ENCODE results near the gene SNX13.
A peak's percentile ranks its signal among the peaks of the same experiment; 100 is the strongest.

SNX13 gene

GRCh38 chr7:17931069-17931468 is 9.2 kb downstream of the SNX13 start:
- Histone ChIP-seq H2BK120ac (ENCODE audit: insufficient read depth, low read length, poor library complexity) (no peak overlapping the region), H4K91ac (ENCODE audit: low read depth, low read length) (no peak overlapping the region), H3K4me1 (ENCODE audit: control insufficient read depth in 1 of 2, insufficient read depth in 2 of 2, low read length in 2 of 2) (peaks cover 2 to 4% of the 10 kb centered on the region in 2 experiments), H3K79me1 (ENCODE audit: low read length) (no peaks in the 10 kb centered on the region), H3K14ac (ENCODE audit: low read length) (no peak overlapping the region), H3K4me2 (ENCODE audit: low read length) (no peak overlapping the region), H2AFZ (ENCODE audit: insufficient read depth, low read length, poor library complexity) (no peak overlapping the region), H3K23ac (ENCODE audit: low read length) (no peak overlapping the region), H3K18ac (ENCODE audit: low read length) (no peak overlapping the region), H2BK5ac (ENCODE audit: low read depth, low read length, poor library complexity) (no peak overlapping the region), H3K4ac (ENCODE audit: low read depth, low read length) (no peak overlapping the region), H3K36me3 (ENCODE audit: control insufficient read depth in 1 of 2, insufficient read depth in 2 of 2, low read length in 2 of 2) (peaks cover 0 to 1% of the 10 kb centered on the region in 2 experiments), H3K27me3 (ENCODE audit: insufficient read depth, low read length) (no peaks in the 10 kb centered on the region), H3K27ac (ENCODE audit: low read depth, low read length) (no peak overlapping the region), H2BK12ac (ENCODE audit: low read length) (no peak overlapping the region), H3K4me3 (ENCODE audit: low read depth, low read length) (no peak overlapping the region), H4K12ac (ENCODE audit: low read depth, low read length) (no peak overlapping the region), H3K9me3 (ENCODE audit: insufficient read depth, low read depth, low read length) (no peaks in the 10 kb centered on the region), H3K9ac (ENCODE audit: low read length) (no peak overlapping the region), H4K8ac (ENCODE audit: low read depth, low read length) (no peak overlapping the region), H3K79me2 (ENCODE audit: control insufficient read depth, insufficient read depth, low read length, poor library complexity) (peaks cover 5% of the 10 kb centered on the region), H2AK5ac (ENCODE audit: low read length) (no peak overlapping the region)
- no CpG with 5 or more reads among the region's 1 CpG for WGBS (ENCODE audit: extremely low coverage, insufficient coverage, insufficient read length)
- no peak for DNase-seq

- Histone ChIP-seq H3K27ac (ENCODE audit: low read depth, low read length) (no peak overlapping the region), H2BK12ac (ENCODE audit: low read length) (no peak overlapping the region), H3K14ac (ENCODE audit: low read length) (no peak overlapping the region), H2BK120ac (ENCODE audit: insufficient read depth, low read length, poor library complexity) (no peak overlapping the region), H3K18ac (ENCODE audit: low read length) (no peak overlapping the region), H3K36me3 (ENCODE audit: control insufficient read depth in 1 of 2, insufficient read depth in 2 of 2, low read length in 2 of 2) (peaks cover 0 to 1% of the 10 kb centered on the region in 2 experiments), H3K9me3 (ENCODE audit: insufficient read depth, low read depth, low read length) (no peaks in the 10 kb centered on the region), H3K4me3 (ENCODE audit: low read depth, low read length) (no peak overlapping the region), H3K23ac (ENCODE audit: low read length) (no peak overlapping the region), H3K27me3 (ENCODE audit: insufficient read depth, low read length) (no peaks in the 10 kb centered on the region), H4K12ac (ENCODE audit: low read depth, low read length) (no peak overlapping the region), H3K79me2 (ENCODE audit: control insufficient read depth, insufficient read depth, low read length, poor library complexity) (peaks cover 5% of the 10 kb centered on the region), H3K4ac (ENCODE audit: low read depth, low read length) (peak overlapping the region; percentile 97), H3K79me1 (ENCODE audit: low read length) (no peaks in the 10 kb centered on the region), H3K4me1 (ENCODE audit: control insufficient read depth in 1 of 2, insufficient read depth in 2 of 2, low read length in 2 of 2) (peaks cover 2 to 4% of the 10 kb centered on the region in 2 experiments), H4K91ac (ENCODE audit: low read depth, low read length) (no peak overlapping the region), H2BK5ac (ENCODE audit: low read depth, low read length, poor library complexity) (no peak overlapping the region), H3K4me2 (ENCODE audit: low read length) (no peak overlapping the region), H2AK5ac (ENCODE audit: low read length) (no peak overlapping the region), H3K9ac (ENCODE audit: low read length) (no peak overlapping the region), H2AFZ (ENCODE audit: insufficient read depth, low read length, poor library complexity) (no peak overlapping the region), H4K8ac (ENCODE audit: low read depth, low read length) (no peak overlapping the region)
- no CpG with 5 or more reads among the region's 2 CpGs for WGBS (ENCODE audit: extremely low coverage, insufficient coverage, insufficient read length)
- no peak for DNase-seq
Observed at GRCh38 chr7:17930546-17930945, 9.7 kb downstream of the SNX13 start.

GRCh38 chr7:17929647-17930395 is 10.5 kb downstream of the SNX13 start:
- Histone ChIP-seq H3K79me1 (ENCODE audit: low read length) (no peaks in the 10 kb centered on the region), H3K79me2 (ENCODE audit: control insufficient read depth, insufficient read depth, low read length, poor library complexity) (peaks cover 8% of the 10 kb centered on the region), H4K12ac (ENCODE audit: low read depth, low read length) (no peak overlapping the region), H2BK5ac (ENCODE audit: low read depth, low read length, poor library complexity) (no peak overlapping the region), H3K18ac (ENCODE audit: low read length) (no peak overlapping the region), H2AFZ (ENCODE audit: insufficient read depth, low read length, poor library complexity) (no peak overlapping the region), H2AK5ac (ENCODE audit: low read length) (no peak overlapping the region), H3K23ac (ENCODE audit: low read length) (no peak overlapping the region), H4K8ac (ENCODE audit: low read depth, low read length) (no peak overlapping the region), H3K9me3 (ENCODE audit: insufficient read depth, low read depth, low read length) (no peaks in the 10 kb centered on the region), H3K14ac (ENCODE audit: low read length) (no peak overlapping the region), H3K4me2 (ENCODE audit: low read length) (no peak overlapping the region), H3K4ac (ENCODE audit: low read depth, low read length) (no peak overlapping the region), H4K91ac (ENCODE audit: low read depth, low read length) (no peak overlapping the region), H3K9ac (ENCODE audit: low read length) (no peak overlapping the region), H3K36me3 (ENCODE audit: control insufficient read depth in 1 of 2, insufficient read depth in 2 of 2, low read length in 2 of 2) (peaks cover 0 to 1% of the 10 kb centered on the region in 2 experiments), H3K27ac (ENCODE audit: low read depth, low read length) (no peak overlapping the region), H2BK12ac (ENCODE audit: low read length) (no peak overlapping the region), H3K27me3 (ENCODE audit: insufficient read depth, low read length) (no peaks in the 10 kb centered on the region), H3K4me1 (ENCODE audit: control insufficient read depth in 1 of 2, insufficient read depth in 2 of 2, low read length in 2 of 2) (peaks cover 2 to 6% of the 10 kb centered on the region in 2 experiments), H2BK120ac (ENCODE audit: insufficient read depth, low read length, poor library complexity) (no peak overlapping the region), H3K4me3 (ENCODE audit: low read depth, low read length) (no peak overlapping the region)
- WGBS (ENCODE audit: extremely low coverage, insufficient coverage, insufficient read length): no CpG with 5 or more reads among the region's 5 CpGs
- no peak for DNase-seq

GRCh38 chr7:17928055-17928454 is 12.2 kb downstream of the SNX13 start:
- Histone ChIP-seq H2BK5ac (ENCODE audit: low read depth, low read length, poor library complexity) (no peak overlapping the region), H2BK12ac (ENCODE audit: low read length) (no peak overlapping the region), H3K23ac (ENCODE audit: low read length) (no peak overlapping the region), H4K8ac (ENCODE audit: low read depth, low read length) (no peak overlapping the region), H3K9me3 (ENCODE audit: insufficient read depth, low read depth, low read length) (no peaks in the 10 kb centered on the region), H3K27me3 (ENCODE audit: insufficient read depth, low read length) (no peaks in the 10 kb centered on the region), H3K18ac (ENCODE audit: low read length) (no peak overlapping the region), H4K12ac (ENCODE audit: low read depth, low read length) (no peak overlapping the region), H2BK120ac (ENCODE audit: insufficient read depth, low read length, poor library complexity) (no peak overlapping the region), H3K4me3 (ENCODE audit: low read depth, low read length) (no peak overlapping the region), H3K79me2 (ENCODE audit: control insufficient read depth, insufficient read depth, low read length, poor library complexity) (peaks cover 4% of the 10 kb centered on the region), H3K14ac (ENCODE audit: low read length) (no peak overlapping the region), H2AFZ (ENCODE audit: insufficient read depth, low read length, poor library complexity) (no peak overlapping the region), H3K27ac (ENCODE audit: low read depth, low read length) (no peak overlapping the region), H2AK5ac (ENCODE audit: low read length) (no peak overlapping the region), H3K79me1 (ENCODE audit: low read length) (no peaks in the 10 kb centered on the region), H3K4ac (ENCODE audit: low read depth, low read length) (no peak overlapping the region), H3K4me2 (ENCODE audit: low read length) (no peak overlapping the region), H3K36me3 (ENCODE audit: control insufficient read depth in 1 of 2, insufficient read depth in 2 of 2, low read length in 2 of 2) (peaks cover 0 to 1% of the 10 kb centered on the region in 2 experiments), H4K91ac (ENCODE audit: low read depth, low read length) (no peak overlapping the region), H3K9ac (ENCODE audit: low read length) (no peak overlapping the region), H3K4me1 (ENCODE audit: control insufficient read depth in 1 of 2, insufficient read depth in 2 of 2, low read length in 2 of 2) (peaks cover under 1 to 3% of the 10 kb centered on the region in 2 experiments)
- no CpG with 5 or more reads among the region's 1 CpG for WGBS (ENCODE audit: extremely low coverage, insufficient coverage, insufficient read length)
- no peak for DNase-seq

Measured in trophoblast cell (in vitro differentiated cells and primary cell).